NCI-H524 treated with DMSO at 0.1 percent for 48 hours (cell line): ENCODE results near the gene PODNL1.

ENCODE experiments used
- DNase-seq: peaks from one replicate; lab custom pipeline; 2025; lab: John Stamatoyannopoulos, UW

The PODNL1 gene

DNA sequence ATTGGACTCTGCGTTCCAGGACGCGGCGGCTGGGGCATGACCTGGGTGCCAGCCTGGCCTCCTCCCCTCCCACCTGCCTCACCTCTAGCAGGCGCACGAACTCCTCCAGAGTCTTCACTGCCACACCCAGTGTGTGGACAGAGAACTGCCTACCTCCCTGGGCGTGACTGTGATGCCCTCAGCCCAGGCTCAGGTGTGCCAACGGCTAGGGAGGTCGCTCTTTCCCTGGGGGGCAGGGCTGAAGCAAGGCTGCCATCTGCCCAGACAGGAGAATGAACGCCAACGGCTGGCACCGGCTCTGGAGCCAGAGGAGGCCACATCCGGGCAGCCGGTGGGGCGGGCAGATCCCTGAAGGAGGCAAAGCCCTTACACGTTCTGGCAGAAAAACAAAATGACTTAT is 49.9 kb downstream of the PODNL1 start:
- no peak for DNase-seq

- DNase-seq: no peak
These were observed 50.7 kb downstream of the PODNL1 start for GRCh38 chr19:13887517-13887916.

- DNase-seq: no peak
These were observed 51.2 kb downstream of the PODNL1 start for GRCh38 chr19:13887018-13887436.

GRCh38 chr19:13885826-13886365 is 52.3 kb downstream of the PODNL1 start:
- DNase-seq: no peak

DNA sequence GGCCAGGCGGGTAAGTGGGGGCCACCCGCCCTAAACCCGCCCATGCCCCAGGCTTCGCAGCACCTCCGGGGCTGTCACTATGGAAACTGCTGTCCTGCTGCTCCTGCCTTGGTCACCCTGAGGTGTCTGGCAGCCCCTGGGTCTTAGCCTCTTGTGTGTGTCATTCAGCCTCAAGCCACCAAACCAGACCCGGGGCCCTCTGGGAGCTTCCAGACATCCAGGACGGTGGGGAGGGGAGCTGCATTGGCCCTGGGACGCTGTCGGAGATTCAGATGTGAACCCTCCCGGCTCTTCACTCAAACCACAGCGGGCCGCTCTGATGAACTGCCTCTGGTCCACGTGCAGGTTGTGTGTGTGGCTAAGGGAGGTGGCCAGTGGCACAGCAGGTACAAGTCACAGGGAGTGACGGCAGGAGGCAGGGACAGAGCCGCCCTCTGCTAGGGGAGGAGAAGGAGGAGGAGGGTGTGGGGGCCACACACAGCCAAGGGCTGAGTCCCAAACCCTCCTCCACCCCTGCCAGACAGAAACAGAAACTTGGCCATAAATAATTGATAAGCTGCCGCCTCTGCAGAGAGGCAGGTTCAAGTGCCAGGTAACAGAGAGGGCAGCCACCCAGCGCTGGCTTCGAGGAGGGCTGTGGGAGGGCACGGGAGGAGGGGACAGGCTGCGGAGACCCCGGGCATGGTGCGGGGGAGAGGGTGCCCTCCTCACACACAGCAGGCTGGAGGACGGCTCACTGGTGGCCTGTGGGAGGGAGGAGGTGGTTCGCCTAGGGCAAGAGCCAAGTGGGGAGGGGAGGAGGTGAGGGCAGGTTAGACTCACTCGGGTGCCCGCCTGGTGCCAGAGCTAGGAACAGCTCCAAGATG is 53.3 kb downstream of the PODNL1 start:
- DNase-seq: no peak

GRCh38 chr19:13883516-13884064 is 54.6 kb downstream of the PODNL1 start:
- no peak for DNase-seq

- DNase-seq: no peak
These were observed 55.4 kb downstream of the PODNL1 start for GRCh38 chr19:13882836-13883235.

GRCh38 chr19:13882419-13882795 is 55.8 kb downstream of the PODNL1 start:
- no peak for DNase-seq

DNA sequence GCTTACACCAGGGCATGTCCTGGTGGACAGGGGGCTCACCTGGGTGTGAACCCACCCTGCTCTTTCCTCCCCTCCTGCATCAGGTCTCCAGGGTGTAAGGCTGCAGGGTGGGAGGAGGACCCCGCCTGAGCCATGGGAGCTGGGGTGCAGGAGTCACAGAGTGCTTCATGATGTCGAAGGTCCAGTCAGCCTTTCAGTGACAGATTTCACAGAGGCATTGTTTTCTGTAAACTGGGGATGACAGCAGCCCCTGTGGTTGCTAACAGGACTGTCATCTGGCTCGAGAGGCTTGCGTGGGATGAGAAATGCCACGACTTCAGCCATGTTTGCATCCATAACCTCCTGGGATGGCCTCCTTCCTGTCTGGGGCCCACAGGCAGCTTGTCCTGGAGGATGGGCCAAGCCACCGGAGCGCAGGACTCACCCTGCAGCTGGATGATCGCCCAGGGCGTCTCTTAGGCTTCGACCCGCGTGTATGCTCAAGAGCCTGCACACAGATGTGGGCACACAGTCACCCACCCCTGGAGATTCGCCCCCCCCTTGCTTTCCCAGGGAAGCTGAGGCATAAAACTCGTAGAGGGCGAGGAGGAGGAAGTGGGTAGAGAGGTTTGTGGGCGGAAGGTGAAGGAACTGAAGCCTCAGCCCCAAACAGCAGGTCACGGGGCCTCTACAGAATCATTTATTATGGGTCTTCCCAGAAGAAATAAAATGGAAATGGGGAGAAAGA is 56.4 kb downstream of the PODNL1 start:
- no peak for DNase-seq

- no peak for DNase-seq
These were observed 56.9 kb downstream of the PODNL1 start for GRCh38 chr19:13881251-13881691.
